ENCODE measurements around the gene LINS1.

LINS1 gene

GRCh38 chr15:100602064-100602822 is at the start of gene LINS1, which contains the start of gene ASB7:
LINS1 (minus strand) TSS chr15:100602184; CDS start chr15:100580842, 21,342 bp downstream.
ASB7 (plus strand) TSS chr15:100602589; CDS start chr15:100612217, 9,628 bp downstream.
- FAIRE-seq: peak; percentile 99

- no peak for FAIRE-seq
Measured at GRCh38 chr15:100651253-100651652, 49.3 kb upstream of the LINS1 start.

GRCh38 chr15:100650685-100651084 is 48.7 kb upstream of the LINS1 start:
- no peak for FAIRE-seq

GRCh38 chr15:100648951-100649350 is 47.0 kb upstream of the LINS1 start:
- FAIRE-seq: no peak

GRCh38 chr15:100645671-100646070 is 43.7 kb upstream of the LINS1 start:
- no peak for FAIRE-seq

- FAIRE-seq: no peak
Measured at GRCh38 chr15:100642950-100643338, 41.0 kb upstream of the LINS1 start.

- FAIRE-seq: no peak
Measured at GRCh38 chr15:100642213-100642949, 40.4 kb upstream of the LINS1 start.

- no peak for FAIRE-seq
Measured at GRCh38 chr15:100638177-100638730, 36.3 kb upstream of the LINS1 start.

GRCh38 chr15:100635406-100636071 is 33.6 kb upstream of the LINS1 start:
- FAIRE-seq: no peak

- FAIRE-seq: no peak
Measured at GRCh38 chr15:100633763-100634075, 31.7 kb upstream of the LINS1 start.

GRCh38 chr15:100631831-100632230 is 29.8 kb upstream of the LINS1 start:
- FAIRE-seq: no peak

- FAIRE-seq: no peak
Measured at GRCh38 chr15:100628746-100629145, 26.8 kb upstream of the LINS1 start.

- peak; percentile 95 for FAIRE-seq
Measured at GRCh38 chr15:100627789-100628395, 25.9 kb upstream of the LINS1 start.

- FAIRE-seq: no peak
Measured at GRCh38 chr15:100623301-100623700, 21.3 kb upstream of the LINS1 start.

GRCh38 chr15:100616700-100617099 is 14.7 kb upstream of the LINS1 start:
- no peak for FAIRE-seq

- no peak for FAIRE-seq
Measured at GRCh38 chr15:100615801-100616200, 13.8 kb upstream of the LINS1 start.

GRCh38 chr15:100614918-100615317 is 12.9 kb upstream of the LINS1 start:
- no peak for FAIRE-seq

- no peak for FAIRE-seq
Measured at GRCh38 chr15:100614336-100614735, 12.4 kb upstream of the LINS1 start.

GRCh38 chr15:100613208-100613607 is 11.2 kb upstream of the LINS1 start:
- no peak for FAIRE-seq

- FAIRE-seq: no peak
Measured at GRCh38 chr15:100612539-100612938, 10.6 kb upstream of the LINS1 start.

- no peak for FAIRE-seq
Measured at GRCh38 chr15:100602823-100603393, 924 bp upstream of the LINS1 start.

GRCh38 chr15:100601617-100602063 is 344 bp downstream of the LINS1 start:
- FAIRE-seq: no peak

- no peak for FAIRE-seq
Measured at GRCh38 chr15:100601163-100601562, 821 bp downstream of the LINS1 start.
